ENCODE data around the gene LRRN2.

LRRN2 gene

DNA sequence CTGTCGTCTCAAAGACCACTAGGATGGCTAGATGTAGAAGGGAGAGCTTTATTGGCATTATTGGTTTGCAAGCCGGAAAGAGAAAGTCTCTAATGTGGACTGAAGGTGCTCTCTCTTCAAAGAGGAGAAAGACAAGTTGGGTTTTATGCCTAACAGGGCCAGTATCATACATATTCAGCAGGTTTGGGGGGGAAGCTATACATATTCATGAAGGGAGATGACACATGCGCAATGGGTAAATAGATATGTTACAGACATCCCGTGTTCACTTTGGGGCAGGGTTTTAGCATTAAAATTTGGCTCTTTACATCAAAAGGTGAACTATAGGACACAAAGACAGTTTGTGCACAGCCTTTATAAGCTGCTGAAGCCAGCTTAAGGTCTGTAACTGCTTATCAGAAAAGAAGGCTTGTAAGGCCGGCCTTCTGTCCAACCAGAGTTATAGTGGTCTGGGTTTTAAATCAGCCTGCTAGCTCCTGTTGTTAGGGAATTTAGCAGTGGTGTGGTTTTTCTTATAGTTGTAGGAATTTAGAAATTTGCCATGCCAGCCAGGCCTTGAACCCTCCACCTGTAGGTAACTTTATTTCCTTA is 46.5 kb upstream of the LRRN2 start (continued):
- TF ChIP-seq CSRNP3 (CRISPR knock-in tag; IDR thresholded peaks at IDR 0.05) (no peak), ZC3H10 (CRISPR knock-in tag; IDR thresholded peaks at IDR 0.05) (no peak), TOX (CRISPR knock-in tag; IDR thresholded peaks at IDR 0.05; ENCODE audit: borderline replicate concordance) (no peak), PPARA (CRISPR knock-in tag; IDR thresholded peaks at IDR 0.05; ENCODE audit: borderline replicate concordance) (no peak)

DNA sequence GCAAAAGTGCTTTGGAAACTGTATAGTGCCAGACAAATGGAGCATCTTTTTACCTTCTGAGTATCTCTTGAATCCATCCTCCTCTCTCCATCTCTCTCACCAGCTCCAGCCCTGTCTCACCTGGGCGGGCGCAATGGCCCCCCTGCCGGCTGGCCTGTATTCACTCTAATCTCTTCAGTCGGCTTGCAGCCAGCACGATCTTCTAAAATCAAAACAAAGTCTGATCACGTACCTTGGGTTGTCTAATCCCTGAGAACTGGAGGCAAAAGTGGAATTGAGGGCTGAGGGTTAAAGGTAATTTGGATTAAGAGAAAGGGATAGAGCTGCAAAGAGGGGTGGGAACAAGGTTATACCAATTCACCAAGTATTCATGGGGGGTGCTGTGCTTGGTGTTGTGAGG is 46.0 kb upstream of the LRRN2 start:
- TF ChIP-seq OSR1 (CRISPR knock-in tag; IDR thresholded peaks at IDR 0.05) (no peak), ZFP30 (CRISPR knock-in tag; IDR thresholded peaks at IDR 0.05) (no peak), TCF4 (CRISPR knock-in tag; IDR thresholded peaks at IDR 0.05; ENCODE audit: borderline replicate concordance) (no peak), ZNF8 (CRISPR knock-in tag; IDR thresholded peaks at IDR 0.05) (no peak), ARNTL (CRISPR knock-in tag; IDR thresholded peaks at IDR 0.05; ENCODE audit: borderline replicate concordance, low read depth) (no peak), PPARA (CRISPR knock-in tag; IDR thresholded peaks at IDR 0.05; ENCODE audit: borderline replicate concordance) (no peak), ESRRG (CRISPR knock-in tag; IDR thresholded peaks at IDR 0.05) (no peak), CSRNP3 (CRISPR knock-in tag; IDR thresholded peaks at IDR 0.05) (no peak), GLIS3 (CRISPR knock-in tag; IDR thresholded peaks at IDR 0.05) (no peak), CSDC2 (CRISPR knock-in tag; IDR thresholded peaks at IDR 0.05) (no peak), BACH2 (CRISPR knock-in tag; IDR thresholded peaks at IDR 0.05; ENCODE audit: borderline replicate concordance) (no peak), ZNF70 (CRISPR knock-in tag; IDR thresholded peaks at IDR 0.05) (no peak), ZC3H10 (CRISPR knock-in tag; IDR thresholded peaks at IDR 0.05) (no peak), TOX (CRISPR knock-in tag; IDR thresholded peaks at IDR 0.05; ENCODE audit: borderline replicate concordance) (no peak), RARB (CRISPR knock-in tag; IDR thresholded peaks at IDR 0.05) (no peak), ISL1 (CRISPR knock-in tag; IDR thresholded peaks at IDR 0.05) (no peak), ZFP3 (CRISPR knock-in tag; IDR thresholded peaks at IDR 0.05) (no peak)
- no peak for ATAC-seq

- no peak for ATAC-seq
- TF ChIP-seq CSRNP3 (CRISPR knock-in tag; IDR thresholded peaks at IDR 0.05) (no peak), OSR1 (CRISPR knock-in tag; IDR thresholded peaks at IDR 0.05) (no peak), CSDC2 (CRISPR knock-in tag; IDR thresholded peaks at IDR 0.05) (no peak), TOX (CRISPR knock-in tag; IDR thresholded peaks at IDR 0.05; ENCODE audit: borderline replicate concordance) (no peak)
- TF ChIP-seq, protein P1, sequence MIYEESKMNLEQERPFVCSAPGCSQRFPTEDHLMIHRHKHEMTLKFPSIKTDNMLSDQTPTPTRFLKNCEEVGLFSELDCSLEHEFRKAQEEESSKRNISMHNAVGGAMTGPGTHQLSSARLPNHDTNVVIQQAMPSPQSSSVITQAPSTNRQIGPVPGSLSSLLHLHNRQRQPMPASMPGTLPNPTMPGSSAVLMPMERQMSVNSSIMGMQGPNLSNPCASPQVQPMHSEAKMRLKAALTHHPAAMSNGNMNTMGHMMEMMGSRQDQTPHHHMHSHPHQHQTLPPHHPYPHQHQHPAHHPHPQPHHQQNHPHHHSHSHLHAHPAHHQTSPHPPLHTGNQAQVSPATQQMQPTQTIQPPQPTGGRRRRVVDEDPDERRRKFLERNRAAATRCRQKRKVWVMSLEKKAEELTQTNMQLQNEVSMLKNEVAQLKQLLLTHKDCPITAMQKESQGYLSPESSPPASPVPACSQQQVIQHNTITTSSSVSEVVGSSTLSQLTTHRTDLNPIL (CRISPR knock-in tag; IDR thresholded peaks at IDR 0.05; ENCODE audit: low read depth): no peak
Observed at GRCh38 chr1:204730826-204731459, 45.4 kb upstream of the LRRN2 start.

GRCh38 chr1:204729516-204729915 is 44.0 kb upstream of the LRRN2 start:
- ATAC-seq: no peak
- TF ChIP-seq PPARA (CRISPR knock-in tag; IDR thresholded peaks at IDR 0.05; ENCODE audit: borderline replicate concordance): no peak
- TF ChIP-seq ESRRG (CRISPR knock-in tag; IDR thresholded peaks at IDR 0.05): no peak
- TF ChIP-seq TSHZ2 (CRISPR knock-in tag; IDR thresholded peaks at IDR 0.05): no peak
- no peak for TF ChIP-seq TOX (CRISPR knock-in tag; IDR thresholded peaks at IDR 0.05; ENCODE audit: borderline replicate concordance)
- TF ChIP-seq PATZ1 (CRISPR knock-in tag; IDR thresholded peaks at IDR 0.05; ENCODE audit: borderline replicate concordance): no peak

All from SK-N-SH treated with all-trans-retinoic acid at 6 μM for 48 hours (cell line).